ENCODE data around the gene OR10A2.

DNA sequence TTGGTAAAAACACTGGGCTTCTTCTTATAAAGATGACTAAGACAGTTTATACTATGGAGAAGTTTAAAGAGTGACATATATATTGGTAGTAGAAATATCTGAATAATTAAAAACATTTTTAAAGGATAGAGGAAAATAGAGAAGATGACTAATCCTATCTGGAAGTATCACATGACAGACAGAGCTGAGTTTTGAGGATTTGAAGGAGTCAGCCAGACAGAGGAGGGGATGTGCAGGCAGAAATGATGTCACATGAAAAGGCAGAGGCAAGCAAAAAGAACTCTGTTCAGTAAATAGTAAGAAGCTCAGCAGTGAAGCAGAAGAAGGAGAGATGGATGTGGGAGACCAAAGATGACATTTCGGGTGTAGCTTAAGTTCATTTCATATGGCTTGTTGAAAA, 1.6 kb downstream of the OR10A2 start:
- TF ChIP-seq CTCF (IDR thresholded peaks at IDR 0.05) (no peak), POLR2A (IDR thresholded peaks at IDR 0.05) (no peak)
